Measurements from ENCODE around the gene PPP2R3B.

DNA sequence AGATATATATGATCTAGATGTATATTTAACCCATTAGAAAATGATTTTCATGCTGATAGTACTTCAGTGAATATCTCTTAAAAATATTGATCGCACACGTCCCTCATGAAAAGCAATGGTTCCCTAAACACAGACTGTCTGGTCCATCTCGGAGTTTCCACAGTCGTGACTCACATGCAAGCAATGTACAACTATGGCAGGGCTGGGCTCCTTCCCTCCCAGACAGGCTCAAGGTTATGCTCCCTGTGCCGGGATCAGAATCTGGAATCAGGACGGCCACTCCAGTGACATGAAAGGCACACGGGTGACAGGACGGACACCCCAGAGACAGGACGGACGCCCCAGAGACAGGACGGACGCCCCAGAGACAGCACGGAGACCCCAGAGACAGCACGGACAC lies 40.2 kb upstream of the PPP2R3B start:
- TF ChIP-seq ZNF18 (tag by site-specific recombination; IDR thresholded peaks at IDR 0.05) (no peak), ZNF785 (tag by site-specific recombination; IDR thresholded peaks at IDR 0.05) (no peak), WT1 (tag by site-specific recombination; IDR thresholded peaks at IDR 0.05) (no peak), ZBTB20 (tag by site-specific recombination; IDR thresholded peaks at IDR 0.05) (no peak), ZNF26 (tag by site-specific recombination; IDR thresholded peaks at IDR 0.05) (no peak)
- TF ChIP-seq, protein P1, sequence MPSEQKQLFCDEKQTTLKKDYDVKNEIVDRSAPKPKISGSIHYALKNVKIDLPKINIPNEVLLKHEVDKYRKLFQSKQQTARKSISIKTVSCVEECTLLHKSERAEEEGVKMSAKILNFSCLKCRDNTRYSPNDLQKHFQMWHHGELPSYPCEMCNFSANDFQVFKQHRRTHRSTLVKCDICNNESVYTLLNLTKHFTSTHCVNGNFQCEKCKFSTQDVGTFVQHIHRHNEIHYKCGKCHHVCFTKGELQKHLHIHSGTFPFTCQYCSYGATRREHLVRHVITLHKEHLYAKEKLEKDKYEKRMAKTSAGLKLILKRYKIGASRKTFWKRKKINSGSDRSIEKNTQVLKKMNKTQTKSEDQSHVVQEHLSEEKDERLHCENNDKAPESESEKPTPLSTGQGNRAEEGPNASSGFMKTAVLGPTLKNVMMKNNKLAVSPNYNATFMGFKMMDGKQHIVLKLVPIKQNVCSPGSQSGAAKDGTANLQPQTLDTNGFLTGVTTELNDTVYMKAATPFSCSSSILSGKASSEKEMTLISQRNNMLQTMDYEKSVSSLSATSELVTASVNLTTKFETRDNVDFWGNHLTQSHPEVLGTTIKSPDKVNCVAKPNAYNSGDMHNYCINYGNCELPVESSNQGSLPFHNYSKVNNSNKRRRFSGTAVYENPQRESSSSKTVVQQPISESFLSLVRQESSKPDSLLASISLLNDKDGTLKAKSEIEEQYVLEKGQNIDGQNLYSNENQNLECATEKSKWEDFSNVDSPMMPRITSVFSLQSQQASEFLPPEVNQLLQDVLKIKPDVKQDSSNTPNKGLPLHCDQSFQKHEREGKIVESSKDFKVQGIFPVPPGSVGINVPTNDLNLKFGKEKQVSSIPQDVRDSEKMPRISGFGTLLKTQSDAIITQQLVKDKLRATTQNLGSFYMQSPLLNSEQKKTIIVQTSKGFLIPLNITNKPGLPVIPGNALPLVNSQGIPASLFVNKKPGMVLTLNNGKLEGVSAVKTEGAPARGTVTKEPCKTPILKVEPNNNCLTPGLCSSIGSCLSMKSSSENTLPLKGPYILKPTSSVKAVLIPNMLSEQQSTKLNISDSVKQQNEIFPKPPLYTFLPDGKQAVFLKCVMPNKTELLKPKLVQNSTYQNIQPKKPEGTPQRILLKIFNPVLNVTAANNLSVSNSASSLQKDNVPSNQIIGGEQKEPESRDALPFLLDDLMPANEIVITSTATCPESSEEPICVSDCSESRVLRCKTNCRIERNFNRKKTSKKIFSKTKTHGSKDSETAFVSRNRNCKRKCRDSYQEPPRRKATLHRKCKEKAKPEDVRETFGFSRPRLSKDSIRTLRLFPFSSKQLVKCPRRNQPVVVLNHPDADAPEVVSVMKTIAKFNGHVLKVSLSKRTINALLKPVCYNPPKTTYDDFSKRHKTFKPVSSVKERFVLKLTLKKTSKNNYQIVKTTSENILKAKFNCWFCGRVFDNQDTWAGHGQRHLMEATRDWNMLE (tag by site-specific recombination; conservative IDR thresholded peaks at IDR 0.05; ENCODE audit: low read depth), result no peak
